DOHH2 (cell line): Measurements from ENCODE around the gene TAL2.

Experiments used
- EZH2phosphoT487 ChIP-seq: fragments of 200-600 bp; sonication (generic); IDR thresholded peaks from 2 replicates; pipeline ENCODE4 v1.6.1; 2017; ENCODE audit warnings: borderline replicate concordance, mild to moderate bottlenecking, antibody characterized with exemption, low read length, moderate library complexity, mixed read lengths
- TF ChIP-seq, protein P1 (sequence below): fragments of 200-600 bp; sonication (generic); IDR thresholded peaks from one replicate; pipeline ENCODE4 v1.5.1; 2014; ENCODE audit warnings: antibody characterized with exemption, mild to moderate bottlenecking, low read depth, low read length; ENCODE audit not compliant: poor library complexity, severe bottlenecking

DNA sequence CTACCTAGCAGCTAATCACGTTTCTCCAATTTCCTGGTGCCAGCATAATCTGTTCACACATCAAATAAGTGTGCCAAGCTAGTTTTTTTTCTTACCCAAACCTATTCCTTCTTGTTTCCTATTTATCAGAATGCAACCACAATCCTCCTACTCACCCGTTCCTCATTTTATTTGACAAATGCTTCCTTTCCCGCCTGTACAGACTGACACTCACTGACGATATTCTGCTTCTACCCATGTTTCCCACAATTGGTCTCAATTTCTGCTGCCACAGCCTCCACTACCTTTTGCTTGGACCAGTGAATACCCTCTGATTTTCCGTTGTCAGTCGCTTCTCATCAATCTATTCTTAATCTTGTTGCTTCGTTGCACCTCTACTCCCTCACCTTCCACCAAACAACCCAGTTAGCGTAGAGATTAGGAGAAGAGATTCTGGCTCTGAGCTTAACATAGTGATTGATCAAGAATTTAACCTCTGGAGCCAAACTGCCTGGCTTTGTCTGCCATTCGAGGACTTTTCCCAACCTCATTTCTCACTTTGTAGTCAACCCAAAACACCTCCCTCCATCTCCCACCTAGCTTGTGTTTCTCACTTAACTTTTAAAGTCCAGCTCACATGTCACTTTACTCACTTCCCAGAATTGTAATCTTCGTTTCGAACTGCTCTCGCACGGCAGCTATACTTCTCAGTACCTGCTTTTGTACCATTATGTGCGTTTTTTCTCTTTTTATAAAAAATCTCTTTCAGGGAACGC is 31.4 kb downstream of the TAL2 start:
- TF ChIP-seq, protein P1, sequence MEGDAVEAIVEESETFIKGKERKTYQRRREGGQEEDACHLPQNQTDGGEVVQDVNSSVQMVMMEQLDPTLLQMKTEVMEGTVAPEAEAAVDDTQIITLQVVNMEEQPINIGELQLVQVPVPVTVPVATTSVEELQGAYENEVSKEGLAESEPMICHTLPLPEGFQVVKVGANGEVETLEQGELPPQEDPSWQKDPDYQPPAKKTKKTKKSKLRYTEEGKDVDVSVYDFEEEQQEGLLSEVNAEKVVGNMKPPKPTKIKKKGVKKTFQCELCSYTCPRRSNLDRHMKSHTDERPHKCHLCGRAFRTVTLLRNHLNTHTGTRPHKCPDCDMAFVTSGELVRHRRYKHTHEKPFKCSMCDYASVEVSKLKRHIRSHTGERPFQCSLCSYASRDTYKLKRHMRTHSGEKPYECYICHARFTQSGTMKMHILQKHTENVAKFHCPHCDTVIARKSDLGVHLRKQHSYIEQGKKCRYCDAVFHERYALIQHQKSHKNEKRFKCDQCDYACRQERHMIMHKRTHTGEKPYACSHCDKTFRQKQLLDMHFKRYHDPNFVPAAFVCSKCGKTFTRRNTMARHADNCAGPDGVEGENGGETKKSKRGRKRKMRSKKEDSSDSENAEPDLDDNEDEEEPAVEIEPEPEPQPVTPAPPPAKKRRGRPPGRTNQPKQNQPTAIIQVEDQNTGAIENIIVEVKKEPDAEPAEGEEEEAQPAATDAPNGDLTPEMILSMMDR, result no peak
- TF ChIP-seq EZH2phosphoT487, result no peak
